ENCODE data around the gene F13B. TPM values are rescaled to one million over a fixed set of nuclear protein-coding genes. Genes with fewer than 3 reads are reported as not detected.

F13B gene
- total RNA-seq, 1 donor from 2014 or later = 0.48 TPM

GRCh38 chr1:197027359-197027758 is 39.7 kb downstream of the F13B start:
- Mint-ChIP-seq H3K4me1 (ENCODE audit: unreplicated experiment) (no peaks in the 10 kb centered on the region), H3K9me3 (no peaks in the 10 kb centered on the region), H3K27me3 (no peaks in the 10 kb centered on the region), H3K27ac (no peak overlapping the region), H3K4me3 (no peak overlapping the region), H3K36me3 (no peaks in the 10 kb centered on the region)
- TF ChIP-seq, protein P1, sequence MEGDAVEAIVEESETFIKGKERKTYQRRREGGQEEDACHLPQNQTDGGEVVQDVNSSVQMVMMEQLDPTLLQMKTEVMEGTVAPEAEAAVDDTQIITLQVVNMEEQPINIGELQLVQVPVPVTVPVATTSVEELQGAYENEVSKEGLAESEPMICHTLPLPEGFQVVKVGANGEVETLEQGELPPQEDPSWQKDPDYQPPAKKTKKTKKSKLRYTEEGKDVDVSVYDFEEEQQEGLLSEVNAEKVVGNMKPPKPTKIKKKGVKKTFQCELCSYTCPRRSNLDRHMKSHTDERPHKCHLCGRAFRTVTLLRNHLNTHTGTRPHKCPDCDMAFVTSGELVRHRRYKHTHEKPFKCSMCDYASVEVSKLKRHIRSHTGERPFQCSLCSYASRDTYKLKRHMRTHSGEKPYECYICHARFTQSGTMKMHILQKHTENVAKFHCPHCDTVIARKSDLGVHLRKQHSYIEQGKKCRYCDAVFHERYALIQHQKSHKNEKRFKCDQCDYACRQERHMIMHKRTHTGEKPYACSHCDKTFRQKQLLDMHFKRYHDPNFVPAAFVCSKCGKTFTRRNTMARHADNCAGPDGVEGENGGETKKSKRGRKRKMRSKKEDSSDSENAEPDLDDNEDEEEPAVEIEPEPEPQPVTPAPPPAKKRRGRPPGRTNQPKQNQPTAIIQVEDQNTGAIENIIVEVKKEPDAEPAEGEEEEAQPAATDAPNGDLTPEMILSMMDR (conservative IDR thresholded peaks at IDR 0.05) = no peak
- DNase-seq (ENCODE audit: extremely low spot score, unreplicated experiment) = no peak

DNA sequence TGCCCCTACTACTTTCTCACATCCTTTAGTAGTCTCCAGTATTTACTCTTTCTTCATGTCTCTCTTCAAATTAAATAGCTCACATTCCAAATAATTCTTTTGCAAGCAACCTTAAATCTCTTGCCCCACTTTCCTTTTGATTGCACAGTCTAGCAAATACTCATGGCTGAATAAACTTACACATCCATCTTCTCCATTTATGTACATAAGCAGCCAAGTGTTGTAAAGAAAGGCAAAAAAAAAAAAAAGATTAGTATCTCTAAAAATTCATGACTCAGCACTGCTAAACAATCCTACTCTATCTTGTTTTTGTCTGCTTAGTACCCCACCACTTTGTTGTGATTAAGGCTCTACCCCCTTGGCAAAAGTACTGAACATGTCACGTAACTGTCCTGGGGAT is 42.6 kb downstream of the F13B start:
- no peaks in the 10 kb centered on the region for H3K27me3 Mint-ChIP-seq
- no peak overlapping the region for H3K27ac Mint-ChIP-seq
- TF ChIP-seq, protein P1 (conservative IDR thresholded peaks at IDR 0.05) = no peak
- no peaks in the 10 kb centered on the region for H3K36me3 Mint-ChIP-seq
- H3K4me1 Mint-ChIP-seq (ENCODE audit: unreplicated experiment) = no peaks in the 10 kb centered on the region
- DNase-seq (ENCODE audit: extremely low spot score, unreplicated experiment) = no peak
- H3K4me3 Mint-ChIP-seq = no peak overlapping the region
- no peaks in the 10 kb centered on the region for H3K9me3 Mint-ChIP-seq

DNA sequence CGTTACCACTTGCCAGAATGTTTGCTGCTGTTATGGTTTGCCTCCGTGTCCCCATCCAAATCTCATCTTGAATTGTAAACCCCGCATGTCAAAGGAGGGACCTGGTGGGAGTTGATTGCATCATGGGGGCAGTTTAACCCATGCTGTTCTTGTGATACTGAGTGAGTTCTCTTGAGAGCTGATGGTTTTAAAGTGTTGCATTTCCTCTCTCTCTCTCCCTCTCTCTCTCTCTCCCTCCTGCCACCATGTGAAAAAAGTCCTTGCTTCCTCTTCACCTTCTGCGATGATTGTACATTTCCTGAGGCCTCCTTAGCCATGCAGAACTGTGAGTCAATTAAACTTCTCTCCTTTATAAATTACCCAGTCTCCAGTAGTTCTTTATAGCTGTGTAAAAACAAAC is 45.3 kb downstream of the F13B start:
- no peak overlapping the region for H3K27ac Mint-ChIP-seq
- H3K27me3 Mint-ChIP-seq = no peaks in the 10 kb centered on the region
- no peak for DNase-seq (ENCODE audit: extremely low spot score, unreplicated experiment)
- no peaks in the 10 kb centered on the region for H3K9me3 Mint-ChIP-seq
- no peaks in the 10 kb centered on the region for H3K4me1 Mint-ChIP-seq (ENCODE audit: unreplicated experiment)
- H3K36me3 Mint-ChIP-seq = no peaks in the 10 kb centered on the region
- TF ChIP-seq, protein P1 (conservative IDR thresholded peaks at IDR 0.05) = no peak
- no peak overlapping the region for H3K4me3 Mint-ChIP-seq

DNA sequence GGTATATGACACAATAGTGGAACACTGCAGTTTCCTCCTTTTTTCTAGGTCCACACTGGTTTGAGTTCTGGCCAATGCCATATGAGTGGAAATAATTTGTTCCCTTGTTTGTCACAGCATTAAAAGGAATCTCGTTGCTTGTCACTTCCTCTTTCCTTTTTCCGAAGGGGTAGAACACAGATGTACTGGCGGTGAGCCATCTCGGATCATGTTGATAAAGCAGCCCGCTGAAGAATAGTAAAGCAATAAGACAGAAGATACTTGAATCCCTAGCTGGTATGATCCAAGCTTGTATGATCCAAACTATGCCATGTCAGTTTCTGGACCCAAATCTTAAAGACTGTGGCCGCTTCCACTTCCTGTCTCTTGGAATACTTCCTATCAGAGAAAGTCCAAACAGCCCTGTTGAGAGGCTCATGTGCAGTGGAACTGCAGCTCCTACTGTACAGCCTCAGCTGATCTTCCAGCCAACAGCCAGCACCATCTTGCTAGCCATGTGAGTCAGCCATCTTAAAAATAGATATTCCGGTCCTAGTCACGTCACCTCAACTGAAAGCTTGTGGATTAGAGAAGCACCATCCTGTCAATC is 49.4 kb downstream of the F13B start:
- DNase-seq (ENCODE audit: extremely low spot score, unreplicated experiment) = no peak
- H3K4me1 Mint-ChIP-seq (ENCODE audit: unreplicated experiment) = no peaks in the 10 kb centered on the region
- no peak overlapping the region for H3K4me3 Mint-ChIP-seq
- TF ChIP-seq, protein P1 (conservative IDR thresholded peaks at IDR 0.05) = no peak
- no peak overlapping the region for H3K27ac Mint-ChIP-seq
- no peaks in the 10 kb centered on the region for H3K36me3 Mint-ChIP-seq
- H3K27me3 Mint-ChIP-seq = no peaks in the 10 kb centered on the region
- H3K9me3 Mint-ChIP-seq = no peaks in the 10 kb centered on the region

- H3K36me3 Mint-ChIP-seq = no peaks in the 10 kb centered on the region
- peaks cover under 1% of the 10 kb centered on the region for H3K9me3 Mint-ChIP-seq
- H3K4me3 Mint-ChIP-seq = no peak overlapping the region
- no peak for DNase-seq (ENCODE audit: extremely low spot score, unreplicated experiment)
- H3K27me3 Mint-ChIP-seq = no peaks in the 10 kb centered on the region
- H3K4me1 Mint-ChIP-seq (ENCODE audit: unreplicated experiment) = no peaks in the 10 kb centered on the region
- TF ChIP-seq, protein P1 (conservative IDR thresholded peaks at IDR 0.05) = no peak
- H3K27ac Mint-ChIP-seq = no peak overlapping the region
Measured at GRCh38 chr1:197016751-197017150, 50.3 kb downstream of the F13B start.

GRCh38 chr1:197013234-197013633 is 53.8 kb downstream of the F13B start:
- Mint-ChIP-seq H3K36me3 (no peaks in the 10 kb centered on the region), H3K27me3 (no peaks in the 10 kb centered on the region), H3K9me3 (peaks cover 6% of the 10 kb centered on the region), H3K27ac (no peak overlapping the region), H3K4me3 (no peak overlapping the region), H3K4me1 (ENCODE audit: unreplicated experiment) (no peaks in the 10 kb centered on the region)
- TF ChIP-seq, protein P1 (conservative IDR thresholded peaks at IDR 0.05) = no peak
- DNase-seq (ENCODE audit: extremely low spot score, unreplicated experiment) = no peak

Measured in type B pancreatic cell (in vitro differentiated cells).